PFSK-1 (cell line): ENCODE measurements around the gene MAP3K4.

ENCODE experiments used
- POLR2AphosphoS5 ChIP-seq: IDR thresholded peaks from 2 replicates; pipeline ENCODE4 v1.6.1; 2012; ENCODE audit warnings: low read depth, mild to moderate bottlenecking, control low read depth, low read length, moderate library complexity
- SIN3A ChIP-seq: IDR thresholded peaks from 2 replicates; pipeline ENCODE4 v1.6.1; 2012; ENCODE audit warnings: mild to moderate bottlenecking, low read length, moderate library complexity, borderline replicate concordance; ENCODE audit not compliant: insufficient read depth

GRCh38 chr6:161008245-161008644, 16.7 kb downstream of the MAP3K4 start:
- TF ChIP-seq POLR2AphosphoS5 (no peak), SIN3A (no peak)
